Stimulated activated CD4-positive, alpha-beta T cell treated with anti-CD3 and anti-CD28 coated beads, Interleukin-1b, Interleukin-23, amount 100 ng/mL, for 4 hours (primary cell): ENCODE results near the gene ACVR1.
"Not testable (repeated sequence)": the region's sequence is repeated elsewhere in the genome, so short reads cannot be mapped to it uniquely, and the experiment has no call there.

Source experiments
- DNase-seq, 2 donors: peaks; one replicate each; pipeline ENCODE4 v3.0.0-alpha.2; 2020; ENCODE audit warnings: low read depth in 2 of 2

Gene ACVR1

DNA sequence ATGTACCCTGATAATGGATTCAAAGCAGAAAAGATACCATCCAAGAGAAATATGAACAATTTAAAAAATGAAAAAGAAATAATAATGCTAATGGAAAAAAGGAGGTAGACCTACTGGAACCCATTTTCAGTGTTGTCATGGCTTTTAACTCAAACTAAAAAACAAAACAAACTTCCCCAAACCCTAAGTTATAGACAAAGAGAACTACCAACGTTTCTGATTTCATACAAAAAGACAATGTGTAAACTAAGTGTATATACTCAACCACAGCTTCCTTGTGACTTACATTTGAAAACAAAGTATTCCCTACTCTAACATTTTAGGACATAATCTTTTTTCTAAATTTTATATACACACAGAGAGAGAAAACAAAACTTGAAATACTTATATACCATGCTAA lies 45.9 kb downstream of the ACVR1 start:
- no peak for DNase-seq

DNA sequence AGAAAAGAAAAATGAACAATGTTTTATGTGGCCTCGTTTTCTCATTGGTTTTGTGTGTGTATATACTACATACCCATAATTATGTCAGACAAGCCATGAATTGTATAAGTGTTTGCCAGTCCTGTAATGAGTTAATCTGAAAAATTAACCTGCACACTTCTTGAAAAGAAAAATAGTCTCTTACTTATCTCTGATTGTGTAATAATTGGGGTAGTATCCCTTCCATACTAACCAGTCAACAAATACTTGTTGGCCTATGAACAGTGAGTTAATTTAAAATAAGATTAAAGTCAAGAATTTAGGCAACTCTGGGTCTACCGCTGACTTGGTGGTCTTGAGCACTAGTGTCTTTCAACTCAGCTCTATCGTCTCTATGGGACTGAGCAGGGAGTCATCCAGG lies 48.8 kb downstream of the ACVR1 start:
- DNase-seq, result no peak

DNA sequence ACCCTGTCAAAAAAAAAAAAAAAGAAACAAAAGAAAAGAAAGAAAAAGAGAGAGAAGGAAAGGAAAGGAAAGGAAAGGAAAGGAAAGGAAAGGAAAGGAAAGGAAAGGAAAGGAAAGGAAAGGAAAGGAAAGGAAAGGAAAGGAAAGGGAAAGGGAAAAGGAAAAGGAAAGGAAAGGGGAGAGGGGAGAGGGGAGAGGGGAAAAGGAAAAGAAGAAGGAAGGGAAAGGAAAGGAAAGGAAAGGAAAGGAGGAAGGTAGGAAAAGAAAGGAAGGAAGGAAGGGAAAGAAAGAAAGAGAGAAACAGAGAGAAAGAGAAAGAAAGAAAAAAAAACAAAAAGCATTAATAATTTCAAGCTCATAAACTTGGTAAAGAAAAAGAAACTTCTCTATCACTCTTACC lies 49.5 kb downstream of the ACVR1 start:
- not testable (repeated sequence) for DNase-seq

DNA sequence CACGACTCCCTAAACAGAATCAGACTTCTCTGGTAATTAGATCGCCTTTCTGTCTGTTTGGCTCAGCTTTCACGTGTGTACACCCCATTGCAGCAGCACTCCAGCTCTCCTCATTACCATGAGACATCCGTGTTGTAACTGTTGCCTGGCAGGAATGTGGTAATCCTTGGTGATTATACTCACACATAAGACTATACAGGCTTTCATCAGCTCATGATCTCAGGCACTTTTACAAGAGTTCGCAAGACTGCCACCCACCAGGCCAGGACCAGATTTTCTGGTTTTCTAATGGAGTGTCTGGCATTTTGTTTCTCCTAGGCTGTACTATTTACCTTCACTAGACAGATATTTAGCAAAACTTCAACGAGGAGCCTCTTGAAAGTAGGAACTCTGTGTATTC lies 50.2 kb downstream of the ACVR1 start:
- no peak for DNase-seq

DNA sequence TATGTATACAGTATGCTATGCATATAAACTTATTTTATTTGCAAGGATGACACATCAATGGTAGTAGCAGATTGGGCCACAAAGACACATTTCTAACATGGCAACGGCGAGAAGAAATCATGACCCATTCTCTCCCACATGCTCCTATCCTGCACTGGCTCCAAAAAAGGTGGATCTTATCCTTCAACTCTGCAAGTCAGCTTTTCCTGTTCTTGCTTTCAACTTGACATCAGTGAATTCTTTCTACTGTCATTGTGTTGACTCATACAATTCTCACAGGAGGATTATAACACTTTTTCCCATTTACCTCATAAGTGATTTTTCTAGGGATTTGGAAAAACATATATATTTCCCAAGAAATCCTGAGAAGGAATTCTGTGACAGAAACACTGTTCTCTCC lies 53.1 kb downstream of the ACVR1 start:
- no peak for DNase-seq

DNA sequence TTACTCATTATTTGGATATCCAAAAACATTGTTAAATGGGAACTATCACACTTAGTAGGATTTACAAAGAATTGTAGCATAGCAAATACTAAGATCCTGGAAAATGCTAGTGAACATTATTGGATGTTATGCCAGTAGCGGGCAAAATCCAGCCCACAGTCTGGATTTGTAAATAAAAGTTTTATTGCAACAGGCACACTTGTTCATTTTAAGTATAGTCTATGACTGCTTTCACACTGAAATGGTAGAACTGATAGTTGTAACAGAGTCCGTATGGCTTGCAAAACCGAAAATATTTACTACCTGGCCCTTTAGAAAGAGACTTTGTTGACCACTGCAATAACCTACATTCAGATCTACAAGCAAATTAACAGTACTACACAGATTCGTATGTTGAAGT lies 53.6 kb downstream of the ACVR1 start:
- no peak for DNase-seq

DNA sequence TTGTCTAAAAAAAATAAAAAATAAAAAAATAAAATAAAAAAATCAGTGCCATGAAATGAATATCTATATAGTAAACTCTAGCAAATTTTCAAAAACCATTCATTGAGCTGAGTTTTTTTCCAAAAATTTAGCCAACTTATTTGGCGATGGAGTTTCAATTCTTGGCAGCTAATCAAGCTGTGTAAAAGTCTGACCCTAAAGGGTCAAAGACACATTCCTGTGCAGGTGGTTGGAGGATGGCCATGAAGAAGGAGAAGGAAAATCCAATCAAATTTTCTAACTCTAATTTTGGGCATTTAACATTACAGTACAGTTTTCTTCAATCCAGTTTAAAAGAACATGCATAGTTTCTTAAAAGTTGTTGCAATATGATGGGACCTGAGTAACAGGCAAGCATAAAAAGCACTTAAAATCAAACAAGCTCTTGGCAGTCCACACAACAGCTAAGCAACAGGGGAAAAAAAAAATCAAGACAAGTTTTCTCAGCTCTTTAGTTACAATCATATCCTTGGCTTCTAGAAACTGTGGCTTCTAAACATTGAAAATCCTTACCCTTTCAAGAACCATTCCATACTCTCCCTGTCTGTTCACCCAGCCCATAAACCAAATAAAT lies 54.5 kb downstream of the ACVR1 start:
- no peak for DNase-seq

DNA sequence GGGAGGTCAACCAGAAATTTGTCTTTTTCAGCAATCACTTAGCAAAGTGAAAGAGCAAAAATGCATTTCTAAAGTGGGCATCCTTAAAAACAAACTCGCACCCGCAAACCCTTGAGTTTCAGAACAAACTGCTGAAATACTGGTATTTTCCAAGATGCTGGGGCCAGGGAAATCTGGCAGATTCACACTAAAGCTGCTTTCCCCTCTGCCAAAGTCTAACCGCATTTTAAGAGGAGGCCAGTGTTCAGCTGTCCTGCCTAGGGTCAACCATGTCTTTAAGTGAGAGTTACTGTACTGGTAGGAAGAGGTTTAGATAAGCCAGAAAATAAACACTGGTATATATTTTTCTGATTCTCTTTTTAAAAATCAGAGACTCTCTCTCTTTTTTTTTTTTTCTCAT lies 55.9 kb downstream of the ACVR1 start:
- DNase-seq, result no peak

DNA sequence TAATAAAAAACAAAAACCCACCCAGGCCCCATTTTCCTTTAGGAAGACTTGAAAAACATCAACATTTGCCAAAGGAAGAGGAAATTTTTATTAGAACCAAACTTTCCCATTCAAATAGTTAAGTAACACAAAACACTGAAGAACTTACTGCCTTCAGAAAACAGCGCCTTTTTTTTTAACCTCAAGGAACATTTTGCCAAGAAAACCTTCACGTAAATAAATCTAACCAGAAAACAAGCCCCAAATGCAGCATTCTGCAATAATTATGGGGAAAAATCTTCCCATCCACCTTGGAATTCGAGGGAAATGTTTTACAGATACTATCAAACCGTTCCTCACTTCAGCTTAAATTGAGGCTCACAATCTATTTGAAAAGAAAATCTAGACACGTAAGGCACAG lies 56.4 kb downstream of the ACVR1 start:
- DNase-seq, result no peak

DNA sequence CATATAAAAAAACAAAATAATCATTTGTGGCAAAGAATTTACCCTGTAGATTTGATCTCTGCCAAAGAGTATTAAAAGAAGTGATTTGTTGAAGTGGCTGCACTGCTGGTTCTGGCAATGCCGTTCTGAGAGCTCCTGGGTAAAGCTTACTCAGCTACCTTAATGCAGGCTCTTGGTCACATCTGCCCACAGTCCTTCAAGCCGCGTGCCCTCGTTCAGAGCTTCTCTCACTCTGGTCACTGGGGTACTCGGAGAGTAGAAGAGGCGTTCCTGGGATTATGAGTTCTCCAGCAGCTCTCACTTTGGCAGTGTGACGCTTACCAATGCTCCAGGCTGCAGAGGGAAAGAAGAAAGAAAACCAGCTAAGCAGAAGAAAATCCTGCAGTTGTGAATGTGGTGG lies 57.9 kb downstream of the ACVR1 start:
- no peak for DNase-seq

DNA sequence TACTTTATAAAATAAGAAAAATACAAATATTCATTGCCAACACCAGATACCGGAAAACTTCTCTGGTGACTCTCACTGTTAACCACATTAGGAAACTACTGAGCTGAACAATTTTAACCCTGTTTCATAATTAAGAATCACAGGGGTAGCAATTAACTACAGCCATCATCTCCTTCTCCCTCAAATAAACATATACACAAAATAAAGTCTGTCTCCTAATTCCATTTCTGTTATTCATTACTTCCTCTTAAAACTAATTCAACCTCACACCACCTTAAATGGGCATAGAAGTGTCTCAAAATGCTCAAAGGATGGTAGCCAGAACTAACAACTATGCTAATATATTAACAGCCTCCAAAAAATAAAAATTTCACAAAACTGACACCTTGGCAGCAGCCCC lies 60.7 kb downstream of the ACVR1 start:
- no peak for DNase-seq

DNA sequence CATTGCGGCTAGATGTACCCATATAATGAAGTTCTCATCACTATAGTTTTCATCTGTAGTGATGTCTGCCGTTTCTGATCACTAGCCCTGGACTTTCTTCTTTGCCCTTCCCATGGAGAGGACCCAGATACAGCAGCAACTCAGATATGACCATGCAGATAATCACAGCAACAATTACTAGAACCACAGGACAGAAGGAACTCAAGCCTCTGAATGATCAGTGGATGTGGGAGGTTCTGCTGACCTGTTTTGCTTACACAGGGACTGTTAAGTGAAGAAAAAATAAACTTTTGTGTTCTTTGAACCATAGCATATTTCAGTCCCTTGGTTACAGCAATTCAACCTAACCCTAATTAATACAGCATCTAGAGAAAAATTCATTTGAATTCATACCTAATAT lies 62.7 kb downstream of the ACVR1 start:
- no peak for DNase-seq

DNA sequence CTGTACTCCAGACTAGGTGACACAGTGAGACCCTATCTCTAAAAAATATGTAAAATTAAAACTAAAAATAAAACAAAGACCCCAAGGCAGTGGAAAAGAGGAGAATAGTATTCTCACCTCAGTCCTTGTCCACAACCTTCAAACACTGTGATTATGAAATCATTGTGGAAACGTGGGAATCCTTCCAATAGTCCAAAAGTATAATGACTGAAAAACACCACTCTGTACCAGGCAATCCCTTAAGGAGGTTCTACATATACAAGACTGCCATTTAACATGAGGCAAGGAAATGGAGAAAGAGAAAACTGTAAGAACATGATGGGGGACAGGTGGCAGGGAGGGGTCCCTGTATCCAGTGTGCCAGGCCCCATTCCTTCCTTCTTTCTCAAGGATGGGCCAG lies 66.1 kb downstream of the ACVR1 start:
- DNase-seq, result no peak

DNA sequence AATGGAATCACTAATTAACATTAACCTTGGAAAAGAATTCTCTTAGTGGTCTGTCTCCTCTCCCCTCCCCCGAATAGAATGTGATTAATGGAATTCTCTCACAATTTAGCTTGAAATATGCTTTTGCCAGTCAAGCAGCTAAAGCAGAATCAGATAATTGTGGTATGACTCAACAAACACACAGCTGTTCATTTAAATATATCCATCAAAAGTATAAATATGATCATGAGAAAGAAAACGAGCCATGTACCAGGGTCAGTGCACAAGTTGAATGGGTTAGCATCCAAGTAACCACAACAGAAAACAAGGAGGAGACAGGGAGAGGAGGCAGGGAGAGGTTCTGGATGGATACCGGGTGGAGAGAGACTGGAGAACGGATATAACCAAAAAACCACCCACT lies 66.9 kb downstream of the ACVR1 start:
- no peak for DNase-seq

DNA sequence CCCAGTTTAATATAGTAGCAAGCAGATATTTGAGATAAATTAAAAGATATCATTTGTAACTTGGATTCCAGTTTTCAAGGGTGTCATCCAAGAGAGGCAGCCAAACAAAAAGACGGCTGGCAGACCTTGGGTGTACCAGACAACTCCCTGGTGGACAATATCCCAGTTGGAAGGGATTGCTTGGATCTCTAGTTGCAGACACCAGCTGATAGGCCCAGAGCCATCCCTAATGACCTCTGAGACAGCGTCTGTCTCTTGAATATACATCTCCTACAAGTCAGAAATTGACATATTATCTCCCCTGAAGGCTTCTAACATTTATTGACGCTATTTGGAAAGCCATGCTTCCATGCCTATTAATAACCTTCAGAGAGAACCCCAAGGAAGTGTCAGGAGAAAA lies 67.7 kb downstream of the ACVR1 start:
- DNase-seq, result no peak

DNA sequence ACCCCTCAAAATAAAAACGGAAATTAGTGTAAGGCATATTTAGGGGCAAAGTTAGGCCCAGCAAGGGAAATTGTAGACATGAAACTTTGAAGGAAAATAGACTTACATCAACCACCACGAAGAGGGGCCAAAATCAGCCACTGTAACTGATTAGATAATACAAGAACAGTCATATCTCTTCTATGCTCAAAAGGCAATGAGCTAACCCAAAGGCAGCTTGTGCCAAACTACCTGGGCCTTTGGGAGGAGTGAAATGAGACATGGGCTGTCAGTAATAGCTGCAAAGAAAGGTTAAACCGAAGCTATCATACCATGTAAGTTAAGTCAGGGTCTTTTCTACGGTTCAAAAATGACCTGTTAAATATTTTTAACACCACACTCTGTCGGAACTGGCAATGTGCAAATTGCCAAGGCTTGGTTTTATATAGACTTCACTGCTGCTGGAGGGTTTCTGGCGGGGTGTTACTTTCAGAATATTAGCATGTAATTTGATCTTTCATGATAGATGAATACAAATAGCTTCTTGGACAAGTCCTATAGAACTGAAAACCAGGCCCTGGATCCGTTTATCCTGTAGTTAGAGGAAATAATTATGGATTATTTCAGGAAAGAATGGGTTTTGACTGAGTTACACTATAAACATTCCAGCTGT lies 69.6 kb downstream of the ACVR1 start:
- no peak for DNase-seq

DNA sequence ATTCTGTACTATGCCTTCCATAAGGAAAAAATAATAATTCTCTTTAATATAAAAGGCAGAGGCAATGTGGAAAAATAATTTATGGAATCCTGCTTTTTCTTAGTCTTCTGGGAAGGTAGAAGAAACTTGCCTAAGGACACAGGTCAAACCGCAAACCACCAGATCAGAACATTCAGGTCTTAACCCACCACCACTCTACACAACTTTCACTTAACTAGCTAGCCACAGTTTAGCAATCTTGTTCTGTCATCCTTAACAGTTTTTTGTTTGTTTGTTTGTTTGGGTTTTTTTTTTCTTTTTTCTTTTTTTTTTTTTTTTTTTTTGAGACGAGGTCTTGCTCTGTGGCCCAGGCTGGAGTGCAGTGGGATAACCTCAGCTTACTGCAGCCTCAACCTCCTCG lies 70.6 kb downstream of the ACVR1 start:
- no peak for DNase-seq

DNA sequence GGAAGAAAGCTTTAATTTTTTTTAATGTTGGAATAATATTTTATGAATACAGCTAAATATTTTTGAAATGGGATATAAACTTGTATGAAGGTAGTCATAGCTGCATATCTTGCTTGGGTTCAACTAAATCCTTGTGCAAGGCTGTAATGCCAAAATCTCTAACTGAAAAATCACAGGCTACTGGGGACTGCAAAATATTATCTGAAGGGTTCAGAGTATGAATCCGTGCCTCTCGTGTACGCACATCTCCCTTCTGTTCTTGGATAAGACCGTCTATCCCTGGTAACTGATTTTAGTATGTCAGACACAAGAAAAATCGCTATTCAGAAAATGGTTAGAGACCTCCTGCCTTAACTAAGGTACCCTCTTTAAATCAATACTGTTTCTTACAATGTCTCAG lies 71.8 kb downstream of the ACVR1 start:
- DNase-seq, result no peak

DNA sequence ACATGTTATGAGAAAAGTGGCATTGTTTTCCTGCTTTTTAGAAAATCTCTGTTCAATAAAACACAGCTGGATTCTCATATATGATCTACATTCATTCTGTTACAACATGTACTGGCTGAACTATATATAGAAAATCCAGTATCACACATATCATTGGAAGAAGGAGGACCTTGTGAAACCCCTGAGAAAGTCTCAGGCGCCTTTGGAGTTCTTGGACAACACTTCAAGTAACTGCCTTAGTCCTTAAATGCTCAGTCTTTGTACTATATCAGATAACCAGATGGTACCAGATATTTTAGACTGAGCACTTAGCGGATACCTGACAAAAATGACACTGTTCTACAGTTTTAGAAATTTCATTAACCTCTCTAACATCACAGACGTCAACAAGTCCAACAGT lies 72.2 kb downstream of the ACVR1 start:
- no peak for DNase-seq

DNA sequence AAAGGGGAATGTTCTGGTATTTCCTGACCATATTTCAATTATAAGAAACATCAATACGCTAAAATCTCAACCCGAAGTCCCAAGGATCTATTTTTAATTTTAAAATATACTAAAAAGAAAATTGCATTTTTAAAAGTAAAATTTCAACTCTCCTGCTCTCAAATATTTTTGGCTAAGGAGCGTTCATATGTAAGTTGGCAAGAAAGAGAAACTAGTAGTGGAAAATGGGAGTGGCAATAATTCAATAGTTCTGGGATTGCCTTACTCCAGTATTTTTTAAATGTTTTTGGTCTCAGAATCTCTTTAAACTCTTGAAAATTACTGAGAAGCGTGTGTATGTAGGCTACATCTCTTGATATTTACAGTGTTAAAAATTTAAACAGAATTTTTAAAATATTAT lies 72.7 kb downstream of the ACVR1 start:
- no peak for DNase-seq

DNA sequence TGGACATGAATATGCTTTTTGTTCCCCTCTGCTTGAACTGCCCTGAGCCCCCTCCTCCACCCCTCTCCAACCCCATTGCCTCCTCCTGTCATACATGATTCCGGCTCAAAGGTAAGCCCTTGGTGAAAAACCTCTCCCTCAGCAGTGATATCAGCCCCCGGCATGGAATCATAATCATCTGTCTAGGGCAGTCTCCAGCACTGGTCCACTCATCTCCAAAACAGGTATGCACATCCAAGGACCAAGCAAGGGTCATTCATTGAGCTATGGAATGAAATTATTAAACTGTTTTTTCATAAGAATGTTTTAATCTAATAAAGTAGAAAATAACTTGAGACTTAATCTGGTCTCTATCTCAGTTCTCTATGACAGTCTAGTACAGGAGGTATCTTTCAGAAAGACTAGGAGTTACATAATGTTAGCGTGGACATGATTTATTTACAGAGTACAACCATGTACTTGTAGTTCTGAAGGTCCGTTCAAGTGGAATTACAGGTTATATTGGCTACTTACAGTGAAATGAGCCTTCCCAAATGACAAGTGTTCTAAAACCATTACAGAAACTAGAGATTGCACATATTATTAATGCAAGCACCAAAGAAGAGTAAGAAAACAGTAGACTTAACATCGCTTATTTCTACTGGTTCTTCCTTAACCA lies 75.2 kb downstream of the ACVR1 start:
- DNase-seq, result no peak

DNA sequence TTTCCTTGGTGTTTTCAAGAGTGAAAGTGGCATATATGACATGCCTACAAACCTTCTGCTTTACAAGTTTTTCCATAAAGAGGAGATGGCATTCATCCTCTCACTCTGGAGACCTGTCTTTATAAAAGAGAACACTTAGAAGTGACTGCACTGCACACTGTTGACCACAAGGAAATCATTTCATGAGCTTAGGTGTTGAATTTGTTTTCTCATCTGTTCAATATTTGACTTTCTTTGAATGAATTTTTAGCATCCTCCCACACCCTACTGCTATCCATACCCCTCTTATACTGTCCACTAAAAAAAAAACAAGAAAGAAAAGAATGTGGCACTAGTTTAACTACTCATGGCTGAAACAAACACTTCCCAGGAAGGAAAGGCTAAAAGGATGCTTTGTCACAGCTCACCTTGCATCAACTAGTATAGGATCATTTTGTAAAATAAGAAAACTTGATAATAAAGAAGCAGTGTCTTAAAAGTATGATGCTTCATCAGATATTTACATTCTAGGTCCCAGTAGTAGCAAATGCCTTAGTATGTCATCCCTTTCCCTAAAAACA lies 83.0 kb downstream of the ACVR1 start:
- DNase-seq, result no peak

DNA sequence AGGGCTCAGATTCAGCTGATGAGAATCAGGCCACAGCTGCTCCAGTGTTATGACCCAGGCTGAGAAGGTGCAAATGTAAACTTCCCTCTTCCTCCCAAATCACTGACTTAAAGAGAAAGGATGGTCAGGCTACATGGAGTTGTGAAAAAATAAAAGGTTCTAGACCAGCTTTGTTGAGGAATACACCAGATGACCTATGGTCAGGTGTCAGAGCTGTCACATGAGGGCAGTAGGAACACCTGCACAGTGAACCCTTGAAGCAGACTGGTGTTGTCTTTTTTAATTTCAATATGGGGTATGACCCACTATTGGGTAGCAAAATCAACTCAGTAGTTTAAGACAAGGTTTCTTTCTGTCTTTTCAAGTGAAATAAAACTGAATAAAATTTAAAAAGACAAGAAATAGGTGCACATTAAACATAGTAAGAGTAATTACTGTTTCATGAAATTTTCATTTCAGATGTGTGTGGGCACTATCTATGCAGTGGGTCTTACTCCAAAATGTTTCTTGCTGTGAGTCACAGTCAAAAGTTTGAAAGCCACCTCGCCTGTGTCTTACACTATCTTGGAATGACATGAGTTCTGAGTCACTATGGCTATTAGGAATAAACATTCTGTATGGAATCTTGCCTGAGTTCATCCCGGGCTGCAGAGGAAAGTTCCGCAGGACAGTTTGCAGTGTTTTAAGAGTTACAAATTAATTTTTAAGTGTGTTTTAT lies 83.6 kb downstream of the ACVR1 start:
- DNase-seq, result no peak
